K562 (cell line): ENCODE data around the gene PRKACB. TPM values are rescaled to one million over a fixed set of nuclear protein-coding genes. Genes with fewer than 3 reads are reported as not detected.
A peak's percentile ranks its signal among the peaks of the same experiment; 100 is the strongest.

ENCODE experiments used
- ATAC-seq: fragments of 200-7000 bp; cut with Tn5 transposase; 3 replicates; pipeline ENCODE4 v1.9.1; 2020; ENCODE audit warnings: moderate library complexity
- BruUV-seq: library from RNA; stranded (reverse); fragments of 400-500 nt; replicated peaks from 2 replicates; lab custom pipeline; 2021; lab: Mats Ljungman, UMichigan
- CTCF ChIA-PET: fragments of 300-600 bp; formaldehyde crosslinking; extraction: SDS; loops from one replicate; lab custom pipeline; 2021; ENCODE audit warnings: low intra/inter-chr PET ratio; lab: Yijun Ruan, JAX
- POLR2A ChIA-PET: fragments of 300-600, 350-650 bp; sonication (Branson Sonifier 250); formaldehyde crosslinking; extraction: SDS; loops from one replicate; lab custom pipeline; 2021; ENCODE audit warnings: antibody characterized with exemption, inconsistent platforms; lab: Yijun Ruan, JAX
- DNase-seq, 4 experiments: peaks; one replicate each; pipeline versions ENCODE4 v3.0.0 to v3.0.0-alpha.2; 2011 to 2018; ENCODE audit warnings: low spot score in 3 of 4, mixed read lengths in 3 of 4; ENCODE audit errors: extremely low read depth in 1 of 4
- FAIRE-seq: peaks from 2 replicates; lab custom pipeline; 2011; peaks lifted over from hg19 to GRCh38; lab: Jason Lieb, UNC
- H2AFZ ChIP-seq: 2 replicates; pipeline ENCODE4 v1.6.0; 2011; ENCODE audit warnings: low read depth, low read length, control low read depth, inconsistent platforms
- H3K27ac ChIP-seq: fragments of 200-600 bp; 3 replicates; pipeline ENCODE4 v1.8.0; 2011; ENCODE audit warnings: low read depth, mild to moderate bottlenecking, control low read depth, inconsistent platforms, low read length, moderate library complexity, mixed read lengths; ENCODE audit errors: extremely low read depth
- H3K27me3 ChIP-seq, 2 experiments: fragments of 300-600 bp in 1 of 2; 2 replicates in 1 of 2; 3 replicates in 1 of 2; pipeline versions ENCODE4 v1.6.0 to v1.8.0; 2011; ENCODE audit warnings: inconsistent platforms in 2 of 2, low read length in 2 of 2, mild to moderate bottlenecking in 1 of 2, mixed read lengths in 1 of 2, moderate library complexity in 1 of 2; ENCODE audit not compliant: control insufficient read depth in 2 of 2, insufficient read depth in 2 of 2
- H3K36me3 ChIP-seq: fragments of 300-600 bp; 3 replicates; pipeline ENCODE4 v1.8.0; 2011; ENCODE audit warnings: mild to moderate bottlenecking, low read length, inconsistent platforms; ENCODE audit not compliant: control insufficient read depth, insufficient read depth
- H3K4me1 ChIP-seq, 2 experiments: fragments of 200-600 bp in 1 of 2; replicated peaks in 1 of 2; 2 replicates in 1 of 2; 3 replicates in 1 of 2; pipeline versions ENCODE4 v1.5.1 to v1.8.0; 2011; ENCODE audit warnings: inconsistent platforms in 2 of 2, low read length in 2 of 2, mild to moderate bottlenecking in 1 of 2, mixed read lengths in 1 of 2, moderate library complexity in 1 of 2; ENCODE audit not compliant: control insufficient read depth in 2 of 2, insufficient read depth in 2 of 2
- H3K4me2 ChIP-seq: 2 replicates; pipeline ENCODE4 v1.6.1; 2011; ENCODE audit warnings: low read length, control low read depth, inconsistent platforms, mixed read lengths; ENCODE audit not compliant: insufficient read depth
- H3K4me3 ChIP-seq: fragments of 200-600 bp; sonication (generic), shearing (Covaris generic); 2 replicates; pipeline ENCODE4 v1.5.1; 2016; ENCODE audit warnings: control low read depth, inconsistent platforms
- H3K79me2 ChIP-seq: fragments of 200-600 bp; 3 replicates; pipeline ENCODE4 v1.8.0; 2011; ENCODE audit warnings: low read length, inconsistent platforms; ENCODE audit not compliant: control insufficient read depth, insufficient read depth
- H3K9ac ChIP-seq, 2 experiments: 2 replicates each; pipeline versions ENCODE4 v1.6.0 to v1.6.1; 2011; ENCODE audit warnings: low read depth in 2 of 2, low read length in 2 of 2, control low read depth in 1 of 2, inconsistent platforms in 1 of 2, mild to moderate bottlenecking in 1 of 2, mixed read lengths in 1 of 2; ENCODE audit not compliant: insufficient read depth in 1 of 2
- H3K9me1 ChIP-seq: one replicate; pipeline ENCODE4 v1.6.0; 2011; ENCODE audit warnings: inconsistent platforms, mild to moderate bottlenecking, low read length, moderate library complexity; ENCODE audit not compliant: control insufficient read depth, insufficient read depth
- H3K9me3 ChIP-seq: replicated peaks from 2 replicates; pipeline ENCODE4 v1.5.1; 2011; ENCODE audit warnings: low read depth, low read length, inconsistent platforms; ENCODE audit not compliant: control insufficient read depth, insufficient read depth
- H4K20me1 ChIP-seq: replicated peaks from 2 replicates; pipeline ENCODE4 v1.6.1; 2011; ENCODE audit warnings: low read length, inconsistent platforms, mixed read lengths; ENCODE audit not compliant: control insufficient read depth, insufficient read depth
- C11orf30 ChIP-seq: fragments of 450-650 bp; IDR thresholded peaks from 2 replicates; pipeline ENCODE4 v1.6.1; 2016; ENCODE audit warnings: low read depth, mild to moderate bottlenecking
- DNMT1 ChIP-seq: fragments of 450-650 bp; IDR thresholded peaks from 2 replicates; pipeline ENCODE4 v1.6.1; 2016; ENCODE audit warnings: antibody characterized with exemption, mild to moderate bottlenecking
- EP300 ChIP-seq: IDR thresholded peaks from 2 replicates; pipeline ENCODE4 v1.6.1; 2012; ENCODE audit warnings: low read length, improper control_type of control experiment
- FOSL1 ChIP-seq: fragments of 200-800 bp; sonication (Bioruptor generic); conservative IDR thresholded peaks from 2 replicates; pipeline ENCODE4 v1.6.1; 2016; ENCODE audit warnings: missing genetic modification characterization, missing compliant biosample characterization
- HOXB6 ChIP-seq: fragments of 250-450 bp; sonication (Bioruptor Pico); IDR thresholded peaks from 2 replicates; pipeline ENCODE4 v1.5.1; 2022; ENCODE audit warnings: mild to moderate bottlenecking, borderline replicate concordance
- MAFG ChIP-seq: fragments of 450-650 bp; conservative IDR thresholded peaks from 2 replicates; pipeline ENCODE4 v1.6.1; 2016; ENCODE audit warnings: missing genetic modification characterization, missing compliant biosample characterization
- MEIS2 ChIP-seq: fragments of 450-650 bp; IDR thresholded peaks from 2 replicates; pipeline ENCODE4 v1.6.1; 2014; ENCODE audit warnings: mild to moderate bottlenecking; ENCODE audit not compliant: partially characterized antibody
- SETDB1 ChIP-seq: IDR thresholded peaks from one replicate; pipeline ENCODE4 v1.6.1; 2012; ENCODE audit warnings: low read length, control low read depth, inconsistent platforms
- SMARCA4 ChIP-seq: fragments of 450-650 bp; IDR thresholded peaks from 2 replicates; pipeline ENCODE4 v1.6.1; 2016
- SMARCE1 ChIP-seq: fragments of 450-650 bp; IDR thresholded peaks from 2 replicates; pipeline ENCODE4 v1.7.1; 2016; ENCODE audit warnings: mild to moderate bottlenecking
- ZNF316 ChIP-seq: fragments of 450-650 bp; IDR thresholded peaks from 2 replicates; pipeline ENCODE4 v1.6.1; 2016
- ZNF589 ChIP-seq: fragments of 200-800 bp; sonication (Bioruptor generic); IDR thresholded peaks from 2 replicates; pipeline ENCODE4 v1.6.1; 2016; ENCODE audit warnings: low read depth, missing genetic modification characterization, missing compliant biosample characterization
- WGBS: fragments of 100-300 bp; shearing (Covaris generic); methylation state at CpG from one replicate; pipeline ENCODE4 v1.1.6; 2016; ENCODE audit warnings: low coverage, mixed read lengths; ENCODE audit not compliant: insufficient coverage; ENCODE audit errors: missing lambda C conversion rate; 5-methylcytosine and 5-hydroxymethylcytosine counted together
- in situ Hi-C: fragments of 300-500 bp; cut with MboI; formaldehyde crosslinking; loops from 4 replicates; pipeline ENCODE4 v1.15.0; 2018; ENCODE audit warnings: inconsistent platforms, mixed read lengths
- intact Hi-C: fragments of 100-400 bp; cut with micrococcal nuclease; formaldehyde crosslinking; loops from 2 replicates; pipeline ENCODE4 v1.14.2; 2022
- polyA plus RNA-seq, 8 experiments: library from polyadenylated mRNA; depleted of rRNA in 4 of 8; stranded (reverse) in 5 of 8; unstranded in 3 of 8; fragments of >200 nt; fragmentation: Nextera tagmentation in 2 of 8; fragmentation: Illumina TruSeq in 1 of 8; extraction: Ambion mirVana in 2 of 8; extraction: Trizol in 1 of 8; gene quantifications; 2 replicates each; pipeline versions ENCODE4 v1.2.1 to v1.2.3, GENCODE V29; 2011 to 2014; ENCODE audit warnings: inconsistent platforms in 1 of 8, missing spikeins in 1 of 8
- total RNA-seq, 7 experiments: library from RNA; depleted of rRNA in 6 of 7; stranded (reverse); fragments of >200 nt in 6 of 7; fragmentation: Illumina TruSeq in 2 of 7; extraction: Trizol in 2 of 7; gene quantifications; 2 replicates each; pipeline versions ENCODE4 v1.2.1 to v1.2.3, GENCODE V29; 2011 to 2021; ENCODE audit warnings: low replicate concordance in 1 of 7
- TF ChIP-seq, protein P1 (sequence below): fragments of 250-450 bp; sonication (Bioruptor Pico); IDR thresholded peaks from 2 replicates; pipeline ENCODE4 v1.4.0; 2020
- TF ChIP-seq, protein P2 (sequence below): sonication (generic); IDR thresholded peaks from 2 replicates; pipeline ENCODE4 v1.6.1; 2016
- TF ChIP-seq, protein P3 (sequence below): sonication (generic); formaldehyde crosslinking; IDR thresholded peaks from 2 replicates; pipeline ENCODE4 v1.9.0; 2022; ENCODE audit warnings: mild to moderate bottlenecking, missing genetic modification reagents

The PRKACB gene
- total and polyA plus RNA-seq, 9 of the 15 experiments (the other 6 are each of a cell fraction or from before 2014, with no cell fraction given) = 1.1 to 5.2 (median 2.8) TPM

DNA sequence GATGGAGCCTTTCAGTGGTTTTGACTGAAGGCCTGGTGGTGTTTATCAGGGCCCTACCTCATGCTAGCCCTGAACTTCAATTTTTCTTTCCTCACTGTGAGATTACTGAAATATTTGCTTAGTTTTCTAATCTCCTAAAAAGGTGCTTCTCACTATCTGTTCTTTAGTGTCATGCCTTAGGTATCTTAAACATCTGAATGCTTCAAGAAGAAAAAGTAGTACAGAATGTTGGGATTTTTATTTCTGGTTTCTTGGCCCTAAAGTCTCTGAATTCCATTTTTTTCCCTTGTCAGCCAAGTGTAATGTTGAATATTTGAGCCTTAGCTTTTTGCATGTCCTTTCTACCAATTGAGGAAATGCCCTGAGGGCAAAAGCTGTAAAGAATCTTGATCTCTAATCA, 47.9 kb upstream of the PRKACB start (continued):
- TF ChIP-seq, protein P1, sequence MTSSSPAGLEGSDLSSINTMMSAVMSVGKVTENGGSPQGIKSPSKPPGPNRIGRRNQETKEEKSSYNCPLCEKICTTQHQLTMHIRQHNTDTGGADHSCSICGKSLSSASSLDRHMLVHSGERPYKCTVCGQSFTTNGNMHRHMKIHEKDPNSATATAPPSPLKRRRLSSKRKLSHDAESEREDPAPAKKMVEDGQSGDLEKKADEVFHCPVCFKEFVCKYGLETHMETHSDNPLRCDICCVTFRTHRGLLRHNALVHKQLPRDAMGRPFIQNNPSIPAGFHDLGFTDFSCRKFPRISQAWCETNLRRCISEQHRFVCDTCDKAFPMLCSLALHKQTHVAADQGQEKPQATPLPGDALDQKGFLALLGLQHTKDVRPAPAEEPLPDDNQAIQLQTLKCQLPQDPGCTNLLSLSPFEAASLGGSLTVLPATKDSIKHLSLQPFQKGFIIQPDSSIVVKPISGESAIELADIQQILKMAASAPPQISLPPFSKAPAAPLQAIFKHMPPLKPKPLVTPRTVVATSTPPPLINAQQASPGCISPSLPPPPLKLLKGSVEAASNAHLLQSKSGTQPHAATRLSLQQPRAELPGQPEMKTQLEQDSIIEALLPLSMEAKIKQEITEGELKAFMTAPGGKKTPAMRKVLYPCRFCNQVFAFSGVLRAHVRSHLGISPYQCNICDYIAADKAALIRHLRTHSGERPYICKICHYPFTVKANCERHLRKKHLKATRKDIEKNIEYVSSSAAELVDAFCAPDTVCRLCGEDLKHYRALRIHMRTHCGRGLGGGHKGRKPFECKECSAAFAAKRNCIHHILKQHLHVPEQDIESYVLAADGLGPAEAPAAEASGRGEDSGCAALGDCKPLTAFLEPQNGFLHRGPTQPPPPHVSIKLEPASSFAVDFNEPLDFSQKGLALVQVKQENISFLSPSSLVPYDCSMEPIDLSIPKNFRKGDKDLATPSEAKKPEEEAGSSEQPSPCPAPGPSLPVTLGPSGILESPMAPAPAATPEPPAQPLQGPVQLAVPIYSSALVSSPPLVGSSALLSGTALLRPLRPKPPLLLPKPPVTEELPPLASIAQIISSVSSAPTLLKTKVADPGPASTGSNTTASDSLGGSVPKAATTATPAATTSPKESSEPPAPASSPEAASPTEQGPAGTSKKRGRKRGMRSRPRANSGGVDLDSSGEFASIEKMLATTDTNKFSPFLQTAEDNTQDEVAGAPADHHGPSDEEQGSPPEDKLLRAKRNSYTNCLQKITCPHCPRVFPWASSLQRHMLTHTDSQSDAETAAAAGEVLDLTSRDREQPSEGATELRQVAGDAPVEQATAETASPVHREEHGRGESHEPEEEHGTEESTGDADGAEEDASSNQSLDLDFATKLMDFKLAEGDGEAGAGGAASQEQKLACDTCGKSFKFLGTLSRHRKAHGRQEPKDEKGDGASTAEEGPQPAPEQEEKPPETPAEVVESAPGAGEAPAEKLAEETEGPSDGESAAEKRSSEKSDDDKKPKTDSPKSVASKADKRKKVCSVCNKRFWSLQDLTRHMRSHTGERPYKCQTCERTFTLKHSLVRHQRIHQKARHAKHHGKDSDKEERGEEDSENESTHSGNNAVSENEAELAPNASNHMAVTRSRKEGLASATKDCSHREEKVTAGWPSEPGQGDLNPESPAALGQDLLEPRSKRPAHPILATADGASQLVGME (CRISPR knock-in tag) = no peak
- TF ChIP-seq, all 486 proteins: peak for 0

DNA sequence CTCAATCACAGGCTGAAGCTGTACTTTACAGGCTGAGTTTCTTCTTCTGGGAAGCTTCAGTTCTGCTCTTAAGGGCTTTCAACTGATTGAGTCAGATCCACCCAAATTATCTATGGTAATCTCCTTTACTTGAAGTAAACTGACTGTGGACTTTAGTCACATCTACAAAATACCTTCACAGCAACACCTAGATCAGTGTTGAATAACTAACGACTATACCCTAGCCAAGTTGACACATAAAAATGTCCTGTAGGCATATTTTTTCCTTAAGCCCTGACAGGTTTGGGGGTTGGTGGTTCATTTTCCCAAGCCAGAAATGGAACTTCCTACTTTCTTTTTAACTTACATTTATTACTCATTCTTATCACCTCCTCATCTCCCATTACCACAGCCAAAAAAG, 42.9 kb upstream of the PRKACB start:
- Histone ChIP-seq H3K79me2 (peaks cover 3% of the 10 kb centered on the region; the same call in 1 of the 3 replicates), H3K4me1 (peaks cover 5 to 34% of the 10 kb centered on the region in 2 experiments; a peak in 4 of 5 replicates), H3K4me2 (no peak overlapping the region), H3K27ac (peak overlapping the region; percentile 42; the same call in 1 of the 3 replicates), H3K27me3 (no peaks in the 10 kb centered on the region), H2AFZ (no peak overlapping the region), H3K9me1 (no peaks in the 10 kb centered on the region), H4K20me1 (no peaks in the 10 kb centered on the region), H3K9me3 (no peaks in the 10 kb centered on the region), H3K36me3 (peaks cover 2% of the 10 kb centered on the region; the same call in 1 of the 3 replicates), H3K9ac (no peak overlapping the region), H3K4me3 (no peak overlapping the region)
- DNase-seq = peak in 1 of 4 experiments; percentile 24
- no peak for FAIRE-seq
- WGBS = 7% methylated on average over 1 of the region's 1 CpG
- ATAC-seq = peak; percentile 21; the same call in 2 of the 3 replicates
- in situ Hi-C loops = no loop called here
- BruUV-seq = no TSS peak
- ChIA-PET POLR2A (interaction anchor here (0.8 kb wide), 1 partner anchor 15 kb away, joined by 3 read pairs; no protein-coding TSS in a partner anchor), CTCF (no interaction called here)
- intact Hi-C loops = no loop called here
- TF ChIP-seq C11orf30 (peak; percentile 58; the same call in 1 of the 2 replicates), DNMT1 (no peak), ZNF589 (CRISPR knock-in tag) (peak; percentile 66; the same call in 1 of the 2 replicates), SMARCE1 (peak; percentile 27; the same call in 1 of the 2 replicates), MEIS2 (peak; percentile 11), FOSL1 (tag) (peak; percentile 41), HOXB6 (no peak), MAFG (tag) (0 out of 2 replicates have a peak, but pooled peaks have one; percentile 9), EP300 (peak; percentile 22; the same call in 1 of the 2 replicates), SMARCA4 (0 out of 2 replicates have a peak, but pooled peaks have one; percentile 34), ZNF316 (peak; percentile 76), SETDB1 (no peak)
- TF ChIP-seq, protein P2, sequence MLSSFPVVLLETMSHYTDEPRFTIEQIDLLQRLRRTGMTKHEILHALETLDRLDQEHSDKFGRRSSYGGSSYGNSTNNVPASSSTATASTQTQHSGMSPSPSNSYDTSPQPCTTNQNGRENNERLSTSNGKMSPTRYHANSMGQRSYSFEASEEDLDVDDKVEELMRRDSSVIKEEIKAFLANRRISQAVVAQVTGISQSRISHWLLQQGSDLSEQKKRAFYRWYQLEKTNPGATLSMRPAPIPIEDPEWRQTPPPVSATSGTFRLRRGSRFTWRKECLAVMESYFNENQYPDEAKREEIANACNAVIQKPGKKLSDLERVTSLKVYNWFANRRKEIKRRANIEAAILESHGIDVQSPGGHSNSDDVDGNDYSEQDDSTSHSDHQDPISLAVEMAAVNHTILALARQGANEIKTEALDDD = peak; percentile 66
- TF ChIP-seq, protein P3, sequence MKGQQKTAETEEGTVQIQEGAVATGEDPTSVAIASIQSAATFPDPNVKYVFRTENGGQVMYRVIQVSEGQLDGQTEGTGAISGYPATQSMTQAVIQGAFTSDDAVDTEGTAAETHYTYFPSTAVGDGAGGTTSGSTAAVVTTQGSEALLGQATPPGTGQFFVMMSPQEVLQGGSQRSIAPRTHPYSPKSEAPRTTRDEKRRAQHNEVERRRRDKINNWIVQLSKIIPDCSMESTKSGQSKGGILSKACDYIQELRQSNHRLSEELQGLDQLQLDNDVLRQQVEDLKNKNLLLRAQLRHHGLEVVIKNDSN (CRISPR knock-in tag) = no peak
